SU-DHL-6 (cell line): ENCODE data around the gene ZNF138.

Source experiments
- CTCF ChIP-seq: fragments of 200-600 bp; sonication (generic); IDR thresholded peaks from one replicate; pipeline ENCODE4 v1.5.1; 2017; ENCODE audit warnings: antibody characterized with exemption, mild to moderate bottlenecking, low read length, moderate library complexity; ENCODE audit not compliant: insufficient read depth, poor library complexity, severe bottlenecking
- EZH2phosphoT487 ChIP-seq: fragments of 200-600 bp; sonication (generic), shearing (Covaris generic); conservative IDR thresholded peaks from 2 replicates; pipeline ENCODE4 v1.6.1; 2018; ENCODE audit warnings: mild to moderate bottlenecking, antibody characterized with exemption, low read length, moderate library complexity, mixed read lengths

- TF ChIP-seq CTCF (no peak), EZH2phosphoT487 (no peak)
Measured at GRCh38 chr7:64853679-64854078, 59.5 kb downstream of the ZNF138 start.
